NCI-H2107 treated with DMSO at 0.1 percent for 48 hours (cell line): ENCODE results near the gene STAG1.
"Not testable (repeated sequence)": the region's sequence is repeated elsewhere in the genome, so short reads cannot be mapped to it uniquely, and the experiment has no call there.

Experiments
- DNase-seq: peaks from one replicate; lab custom pipeline; 2025; ENCODE audit not compliant: unreplicated experiment; lab: John Stamatoyannopoulos, UW

The STAG1 gene

DNA sequence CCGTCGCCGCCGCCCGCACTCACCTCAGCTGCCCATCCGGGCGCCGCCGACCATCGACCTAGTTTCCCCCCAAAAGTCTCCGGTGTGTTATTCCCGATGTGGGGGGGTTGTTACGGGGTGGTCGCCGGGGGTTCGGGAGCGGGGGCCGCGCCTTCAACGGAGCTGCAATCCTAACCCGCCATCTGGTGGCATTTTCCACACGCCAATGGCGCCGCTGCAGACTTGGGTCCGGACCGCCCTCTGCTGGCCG is at the start of gene STAG1:
STAG1 (minus strand) TSS at position 207 of the 250 bp plus-strand sequence. CDS start 121,480 bp downstream, outside the sequence.
- no peak for DNase-seq

DNA sequence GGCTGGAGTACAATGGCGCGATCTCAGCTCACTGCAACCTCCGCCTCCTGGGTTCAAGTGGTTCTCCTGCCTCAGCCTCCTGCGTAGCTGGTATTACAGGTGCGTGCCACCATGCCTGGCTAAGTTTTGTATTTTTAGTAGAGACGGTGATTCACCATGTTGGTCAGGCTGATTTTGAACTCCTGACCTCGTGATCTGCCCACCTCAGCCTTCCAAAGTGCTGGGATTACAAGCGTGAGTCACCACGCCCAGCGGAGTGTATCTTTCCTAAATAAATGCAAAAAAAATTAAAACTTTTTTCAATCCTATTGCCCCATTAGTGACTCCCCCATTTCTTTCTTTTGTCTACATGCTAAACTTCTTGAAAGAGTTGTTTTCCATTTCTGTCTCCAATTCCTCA is 49.0 kb upstream of the STAG1 start:
- DNase-seq, result not testable (repeated sequence)

DNA sequence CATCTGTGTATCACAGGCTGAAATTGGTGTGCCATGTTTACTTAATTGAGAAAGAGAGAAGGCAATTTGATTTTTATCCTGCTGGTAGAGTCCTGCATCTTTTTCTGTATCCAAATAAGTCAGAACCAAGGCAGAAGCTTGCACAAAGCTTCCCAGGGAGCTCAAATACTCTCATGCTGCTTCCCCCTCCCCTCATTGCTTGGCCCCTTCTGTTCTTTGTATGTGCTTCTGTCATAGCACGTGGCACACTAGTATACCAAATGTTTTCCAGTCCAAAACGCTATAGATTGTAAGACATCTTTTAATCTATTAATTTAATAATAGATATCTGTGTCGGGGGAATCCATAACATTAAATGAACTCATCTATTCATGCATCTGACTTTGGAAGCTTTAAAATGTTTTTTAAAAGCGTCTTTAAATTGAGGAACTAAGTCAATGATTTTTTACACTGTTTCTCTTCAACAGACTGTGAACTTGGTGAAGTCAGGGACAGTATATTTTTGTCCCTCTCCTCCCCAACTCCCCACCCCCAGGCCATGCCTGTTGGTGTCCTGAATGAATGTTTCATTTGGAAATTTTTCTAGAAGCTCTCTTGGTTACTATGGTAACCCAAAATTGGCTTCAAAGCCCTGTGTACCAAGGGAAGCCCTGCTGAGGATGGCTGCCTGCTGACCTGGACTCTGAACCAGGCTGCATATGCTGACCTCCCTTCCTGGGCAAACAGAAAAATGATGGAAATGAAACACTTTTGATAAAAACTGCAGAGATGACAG is 40.6 kb upstream of the STAG1 start:
- no peak for DNase-seq

DNA sequence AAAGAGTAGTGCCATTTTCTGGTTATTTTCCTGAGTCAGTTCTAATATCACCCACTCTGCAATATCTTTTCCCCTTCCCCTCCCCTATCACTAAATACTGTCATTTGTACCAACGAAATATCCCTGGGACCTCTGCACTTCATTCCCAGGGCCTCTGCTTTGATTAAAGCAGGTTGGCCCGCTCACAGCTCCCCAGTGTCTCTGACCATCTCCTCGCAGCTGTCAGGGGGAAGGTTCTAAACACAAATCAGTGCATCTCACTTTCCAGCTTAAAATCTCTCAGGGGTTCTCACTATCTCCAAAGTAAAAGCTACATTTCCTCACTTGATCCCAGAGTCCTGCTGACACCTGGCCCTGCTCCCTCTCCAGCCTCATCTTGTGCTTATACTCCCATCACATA is 38.6 kb upstream of the STAG1 start:
- DNase-seq, result no peak

DNA sequence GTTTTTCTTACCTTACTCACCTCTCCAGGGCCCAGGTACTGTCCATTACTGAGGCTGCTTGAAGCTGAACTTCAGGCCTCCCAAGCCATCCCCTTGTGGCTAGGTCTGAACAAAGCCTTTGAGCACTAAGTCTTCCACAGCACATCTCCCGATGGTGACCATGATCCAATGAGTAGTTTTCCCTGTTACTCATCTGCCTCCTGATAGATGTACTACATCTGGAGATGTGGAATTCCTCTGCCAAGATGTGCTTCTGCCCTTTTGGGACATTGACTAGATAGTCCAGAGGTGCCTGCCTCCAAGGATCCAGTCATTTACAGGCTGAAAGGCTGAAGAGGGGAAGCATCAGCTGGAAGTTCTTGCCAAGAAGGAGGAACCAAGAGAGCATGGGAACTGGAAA is 37.8 kb upstream of the STAG1 start:
- DNase-seq, result no peak

DNA sequence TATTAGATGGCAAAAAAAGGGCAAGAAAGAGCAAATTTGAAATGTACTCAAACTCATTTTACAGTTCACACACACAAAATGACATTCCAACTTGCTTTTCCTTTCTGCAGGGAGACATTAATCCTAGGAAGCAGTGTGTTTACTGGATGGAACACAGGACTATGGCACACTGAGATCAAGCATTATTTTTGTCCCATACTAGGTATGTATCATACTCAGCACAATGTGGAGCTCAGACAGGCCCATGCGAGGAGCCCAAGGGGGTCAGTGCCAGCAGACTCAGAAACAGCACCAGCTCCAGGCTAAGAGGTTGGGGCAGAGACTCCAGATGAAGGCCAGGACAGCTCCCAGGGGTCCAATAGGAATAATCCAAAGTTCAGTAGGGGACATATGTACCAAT is 36.0 kb upstream of the STAG1 start:
- DNase-seq, result no peak

DNA sequence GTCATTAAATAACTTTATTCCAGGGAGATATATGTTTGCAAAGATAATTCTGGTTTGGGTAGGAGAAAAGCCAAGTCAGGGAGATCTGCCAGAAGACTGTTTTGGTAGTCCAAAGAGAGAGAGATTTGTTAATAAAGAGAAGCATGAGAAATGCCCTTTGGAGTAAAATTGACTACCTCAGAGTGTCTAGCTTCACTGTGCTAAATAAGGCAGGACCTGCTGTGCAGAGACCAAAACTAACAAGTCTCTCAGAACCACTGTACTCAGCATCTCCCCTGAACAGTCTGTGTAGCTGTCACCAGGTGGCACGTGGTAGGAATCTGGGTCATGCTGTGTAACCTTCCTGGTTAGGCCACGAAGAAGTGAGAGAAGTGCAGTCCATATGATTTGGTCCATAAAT is 35.2 kb upstream of the STAG1 start:
- peak; percentile 47 for DNase-seq

DNA sequence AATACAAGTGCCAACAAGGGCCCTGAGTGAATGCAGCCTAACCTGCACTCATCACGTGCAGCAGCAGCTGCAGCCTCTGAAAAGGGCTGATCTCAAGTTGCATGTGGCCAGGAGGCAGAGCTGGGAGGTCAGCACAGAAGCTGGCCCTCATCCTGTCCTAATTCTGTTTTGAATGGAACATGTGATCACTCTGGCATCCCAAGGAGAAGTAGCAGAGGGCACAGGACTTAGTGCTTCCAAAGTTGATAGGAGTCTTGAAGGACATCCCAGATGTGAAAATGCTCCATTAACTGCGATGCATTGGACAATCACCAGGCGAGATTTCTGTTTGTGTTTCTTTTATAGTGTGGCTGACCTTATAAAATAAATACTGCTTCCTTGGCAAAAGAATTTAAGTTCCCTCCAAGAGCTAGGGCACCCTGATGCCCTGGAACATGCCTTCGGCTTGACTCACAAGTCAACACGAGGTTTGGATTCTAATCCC is 31.6 kb upstream of the STAG1 start:
- DNase-seq, result peak; percentile 18

DNA sequence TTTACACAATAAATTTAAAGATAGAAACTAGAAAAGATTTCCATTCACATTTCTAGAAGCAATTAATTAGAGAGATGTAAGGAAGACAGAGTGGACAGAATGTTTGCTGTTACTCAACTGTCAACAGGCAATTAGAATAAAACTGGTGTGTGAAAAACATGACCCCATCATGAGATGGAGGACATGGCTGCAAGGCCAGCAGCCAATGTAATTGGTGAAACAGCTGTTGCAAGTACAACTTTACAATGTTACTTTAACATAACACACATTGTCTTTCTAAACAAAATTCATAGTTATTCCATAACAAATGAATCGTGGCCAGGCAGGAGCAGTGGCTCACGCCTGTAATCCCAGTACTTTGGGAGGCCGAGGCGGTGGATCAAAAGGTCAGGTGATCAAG is 28.6 kb upstream of the STAG1 start:
- DNase-seq, result no peak

DNA sequence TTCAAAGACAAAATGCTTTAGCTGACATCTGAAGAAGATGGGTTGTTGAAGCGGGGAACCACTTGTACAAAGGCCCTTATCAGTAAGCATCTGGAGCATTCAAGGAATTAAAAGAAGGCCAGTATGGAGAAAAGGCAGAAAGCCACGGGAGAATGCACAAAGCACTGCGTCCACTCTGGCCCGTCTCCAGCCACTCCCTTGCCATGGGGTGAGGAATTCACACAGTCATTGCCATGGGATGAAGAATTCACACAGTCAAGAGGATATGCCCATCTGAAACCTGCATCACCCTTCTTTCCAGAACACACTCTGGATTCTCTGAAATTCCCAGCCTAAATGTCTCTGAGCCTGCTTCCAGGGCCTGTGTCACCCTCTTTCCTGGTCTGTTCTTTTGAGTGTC is 26.7 kb upstream of the STAG1 start:
- DNase-seq, result no peak

DNA sequence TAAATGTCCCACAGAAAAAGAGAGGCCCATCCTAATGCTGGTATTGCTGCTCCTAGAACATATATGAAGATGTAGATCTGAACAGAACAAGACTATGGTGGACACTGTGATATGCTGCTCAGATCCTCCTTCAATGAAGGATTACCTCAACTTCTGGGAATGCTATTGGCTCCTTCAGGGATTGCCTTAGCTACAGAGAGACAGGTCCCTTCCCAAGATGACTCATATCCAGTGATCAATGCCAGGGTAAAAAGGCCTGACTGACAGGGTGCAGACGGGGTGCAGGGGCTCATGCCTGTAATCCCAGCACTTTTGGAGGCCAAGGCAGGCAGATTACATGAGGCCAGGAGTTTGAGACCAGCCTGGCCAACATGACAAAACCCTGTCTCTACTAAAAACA is 20.5 kb upstream of the STAG1 start:
- no peak for DNase-seq

DNA sequence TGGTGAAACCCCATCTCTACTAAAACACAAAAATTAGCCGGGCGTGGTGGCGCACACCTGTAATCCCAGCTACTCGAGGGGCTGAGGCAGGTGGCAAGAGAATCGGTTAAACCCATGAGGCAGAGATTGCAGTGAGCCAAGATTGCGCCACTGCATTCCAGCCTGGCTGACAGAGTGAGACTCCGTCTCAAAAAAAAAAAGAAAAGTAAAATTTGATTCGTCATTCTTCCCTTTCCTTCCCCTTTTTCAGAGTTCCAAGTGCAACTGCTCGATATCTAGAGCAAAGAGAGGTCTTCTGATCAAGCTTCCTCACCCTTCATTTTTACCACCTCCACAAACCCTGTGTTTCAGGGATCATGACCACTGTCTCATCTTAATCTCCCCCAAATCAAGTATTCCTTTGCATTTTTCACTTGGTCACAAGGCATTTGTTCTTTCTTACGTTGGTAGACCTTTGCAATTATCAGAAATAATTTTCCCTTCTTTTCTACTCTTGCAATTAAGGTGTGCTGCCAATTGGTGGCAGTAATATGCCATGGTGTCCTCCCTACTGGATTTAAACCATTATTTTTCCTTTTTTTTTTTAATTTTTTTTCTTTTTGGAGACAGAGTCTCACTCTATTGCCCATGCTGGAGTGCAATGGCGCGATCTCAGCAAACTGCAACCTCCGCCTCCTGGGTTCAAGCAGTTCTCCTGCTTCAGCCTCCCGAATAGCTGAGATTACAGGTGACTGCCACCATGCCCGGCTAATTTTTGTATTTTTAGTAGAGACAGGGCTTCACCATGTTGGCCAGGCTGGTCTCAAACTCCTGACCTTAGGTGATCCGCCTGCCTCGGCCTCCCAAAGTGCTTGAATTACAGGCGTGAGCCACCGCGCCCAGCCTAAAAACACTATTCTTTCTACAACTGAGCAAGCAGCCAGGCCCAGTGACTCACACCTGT is 6.3 kb upstream of the STAG1 start:
- not testable (repeated sequence) for DNase-seq

DNA sequence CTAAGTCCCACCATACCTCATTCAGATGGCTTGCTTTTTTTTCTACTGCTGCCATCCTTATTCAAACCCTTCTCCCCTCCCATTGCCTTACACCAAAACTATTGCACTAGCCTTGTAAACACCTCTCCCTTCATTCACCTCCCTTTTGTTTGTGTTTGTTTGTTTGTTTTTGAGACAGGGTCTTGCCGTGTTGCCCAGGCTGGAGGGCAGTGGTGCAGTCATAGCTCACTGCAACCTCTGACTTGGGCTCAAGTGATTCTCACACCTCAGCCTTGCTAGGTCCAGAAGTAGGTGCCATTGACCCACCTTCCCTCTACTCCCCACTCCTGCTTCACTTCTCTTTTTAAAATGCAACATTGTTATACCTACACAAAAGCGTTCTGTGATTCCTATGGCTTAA is 3.0 kb upstream of the STAG1 start:
- no peak for DNase-seq

DNA sequence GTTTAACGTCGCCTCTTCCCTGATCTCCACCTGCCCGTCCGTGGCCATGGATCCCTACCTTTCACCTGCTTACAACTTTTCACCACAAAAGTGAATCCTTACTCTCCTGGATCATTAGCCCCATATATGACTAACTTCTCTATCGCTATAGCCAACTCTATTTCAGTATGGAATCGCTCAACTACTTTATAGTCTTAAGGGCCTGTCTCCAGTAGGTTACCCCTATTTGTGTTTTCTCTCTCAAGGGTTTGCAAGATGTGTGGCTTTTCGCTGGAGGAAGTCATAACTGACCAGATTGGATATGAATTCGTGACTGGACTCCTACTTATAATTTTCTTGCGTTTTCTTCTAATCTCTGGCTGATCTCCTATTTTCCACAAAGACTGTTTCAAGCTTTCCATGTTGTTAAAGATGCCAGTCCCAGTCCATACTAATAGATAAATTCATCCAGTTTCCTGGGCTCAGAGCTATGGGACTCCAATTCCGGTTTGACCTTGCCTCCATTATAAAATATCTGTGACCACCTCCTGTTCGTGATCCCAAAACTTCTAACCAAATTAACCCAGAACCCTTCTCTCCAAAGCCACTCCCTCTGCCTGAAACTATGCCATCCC is 1.3 kb upstream of the STAG1 start:
- DNase-seq, result peak; percentile 81

DNA sequence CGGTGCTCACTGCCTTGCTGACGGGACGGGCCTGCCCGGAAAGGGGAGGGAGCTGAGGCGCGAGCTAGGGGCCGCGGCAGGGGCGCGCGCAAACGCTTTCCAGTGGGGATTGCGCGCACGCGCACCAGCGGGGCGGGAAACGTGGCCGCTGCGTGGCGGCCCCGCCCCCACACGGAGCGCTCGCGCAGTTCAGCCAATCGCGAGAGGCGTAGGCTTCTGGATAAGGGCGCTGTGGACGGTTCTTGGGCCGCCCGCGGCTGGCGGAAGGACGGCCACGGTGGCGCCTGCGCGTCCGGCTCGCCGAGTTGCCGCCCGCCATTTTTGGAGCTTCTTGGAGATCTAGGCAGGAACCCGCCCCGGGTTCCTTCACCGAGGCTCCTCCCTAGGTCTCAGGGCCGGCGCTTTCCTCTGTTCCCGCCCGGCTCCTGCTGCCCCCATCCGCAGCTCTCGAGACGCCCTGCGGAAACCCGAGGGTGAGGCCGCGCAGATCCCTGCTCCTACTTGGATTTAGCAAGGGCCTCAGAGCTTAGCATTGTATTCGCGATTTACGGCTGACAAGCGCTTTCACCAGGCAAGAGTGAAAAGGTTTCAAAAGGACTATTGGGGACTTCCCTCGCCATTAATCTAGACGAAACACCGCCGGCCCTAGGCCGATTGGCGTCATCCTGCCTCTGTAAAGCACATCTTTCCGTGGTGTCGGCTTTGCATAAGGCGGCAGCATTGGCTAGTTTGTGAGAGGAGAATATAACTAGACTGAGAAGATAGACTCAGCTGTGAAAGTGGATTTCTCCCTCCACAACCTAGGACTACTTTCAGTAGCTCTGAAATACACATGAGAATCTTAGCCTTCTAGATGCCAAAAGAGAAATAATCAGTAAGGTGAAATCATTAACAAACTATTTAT is 496 bp upstream of the STAG1 start:
- peak; percentile 100 for DNase-seq

DNA sequence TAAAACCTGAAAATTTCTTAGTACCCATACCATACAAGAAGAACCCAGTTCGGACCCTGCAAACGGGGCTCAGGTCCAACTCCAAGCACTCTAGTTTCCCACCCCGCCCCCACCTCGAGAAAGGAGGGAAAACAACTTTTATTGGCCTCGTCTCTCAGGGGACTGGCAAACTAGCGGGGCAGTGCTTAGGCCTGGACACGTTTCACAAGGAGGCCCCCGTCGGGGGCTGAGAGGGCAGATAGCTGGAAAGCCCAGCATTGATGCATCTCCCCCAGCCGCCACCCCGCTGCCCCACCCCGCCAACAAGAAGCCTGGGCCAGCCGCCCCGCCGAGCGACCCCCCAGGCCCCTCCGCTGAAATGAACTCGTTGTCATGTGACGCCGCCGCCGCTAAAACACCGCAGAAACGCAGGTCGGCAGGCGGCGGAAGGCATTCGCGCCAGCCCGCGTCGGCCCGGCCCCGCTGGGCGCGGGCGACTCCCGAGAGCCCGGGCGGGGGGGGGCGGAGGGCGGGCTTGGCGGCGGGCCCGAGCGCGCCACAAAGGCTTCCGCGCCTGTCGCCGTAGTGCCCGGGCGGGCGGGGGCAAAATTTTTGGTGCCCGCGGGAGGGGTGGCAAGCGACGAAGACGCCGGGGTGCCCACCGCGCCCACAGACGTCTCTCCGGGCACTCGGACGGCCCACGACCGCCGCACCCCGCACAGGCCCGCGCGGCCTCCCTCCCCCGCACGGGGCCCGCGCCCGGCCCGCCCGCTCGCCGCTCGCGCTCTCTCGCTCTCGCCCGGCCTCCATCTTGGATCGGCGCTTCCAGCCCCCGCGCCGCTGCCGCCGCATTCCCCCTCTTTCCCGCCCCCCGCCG is 634 bp downstream of the STAG1 start:
- peak; percentile 80 for DNase-seq

DNA sequence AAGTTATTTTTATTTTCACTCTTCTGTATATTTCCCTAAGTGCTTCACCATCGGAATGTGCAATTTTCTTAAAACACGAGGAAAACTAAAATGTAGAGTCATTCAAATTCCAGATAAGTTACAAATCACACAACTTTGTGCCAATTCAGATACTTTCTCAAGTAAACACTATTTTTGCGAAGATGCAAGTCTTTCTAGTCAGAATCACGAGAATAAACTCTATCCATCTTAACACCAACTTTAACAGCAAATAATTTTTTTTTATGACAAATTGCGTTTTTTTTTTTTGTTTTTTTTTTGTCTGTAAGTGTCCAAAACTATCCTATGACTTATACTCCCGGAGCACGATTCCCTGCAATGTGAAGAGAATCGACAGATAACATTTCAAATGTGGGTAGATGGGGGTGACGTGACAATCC is 1.3 kb downstream of the STAG1 start:
- no peak for DNase-seq

DNA sequence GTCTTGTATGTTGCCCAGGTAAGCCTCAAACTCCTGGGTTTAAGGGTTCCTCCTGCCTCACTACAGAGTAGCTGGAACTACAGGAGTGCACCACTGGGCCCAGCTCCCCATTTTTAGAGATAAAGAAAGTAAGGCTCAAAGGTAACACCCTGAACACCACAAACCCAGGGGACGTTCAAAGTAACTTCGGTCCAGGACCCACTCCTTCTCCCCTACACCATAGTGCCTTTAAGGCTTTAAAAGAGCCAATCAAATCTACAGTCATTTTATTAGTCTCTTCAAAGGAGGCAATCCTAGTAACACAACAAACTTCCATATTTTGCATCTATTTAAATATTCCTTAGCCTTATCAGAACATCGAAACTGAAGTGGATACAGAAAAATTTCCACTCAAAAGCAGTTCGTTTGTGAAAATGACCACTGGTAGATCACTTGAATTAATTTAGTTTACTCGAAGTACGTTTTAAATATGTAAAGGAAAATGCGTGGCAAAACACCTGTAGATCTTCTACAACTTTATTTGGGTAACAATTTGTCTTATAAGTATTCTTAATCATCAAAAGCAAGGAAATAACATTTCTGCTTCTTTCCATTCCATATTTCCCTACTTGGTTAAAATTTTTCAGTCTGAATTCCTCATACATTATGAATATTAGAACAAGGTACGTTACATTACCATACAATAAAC is 1.8 kb downstream of the STAG1 start:
- DNase-seq, result peak; percentile 49

DNA sequence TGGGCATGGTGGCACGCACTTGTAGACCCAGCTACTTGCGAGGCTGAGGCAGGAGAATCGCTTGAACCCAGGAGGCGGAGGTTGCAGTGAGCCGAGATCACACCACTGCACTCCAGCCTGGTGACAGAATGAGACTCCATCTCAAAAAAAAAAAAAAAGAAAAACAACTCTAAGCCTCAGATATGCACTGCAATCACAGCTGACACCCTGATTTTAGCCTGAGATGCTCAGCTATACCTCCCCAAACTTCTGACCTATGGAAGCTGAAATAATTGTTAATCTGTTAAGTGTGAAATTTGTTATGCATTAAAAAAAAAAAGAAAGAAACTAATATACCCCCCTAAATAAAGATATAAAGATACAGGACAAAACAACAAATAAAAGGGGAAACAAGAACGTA is 2.6 kb downstream of the STAG1 start:
- not testable (repeated sequence) for DNase-seq
